H9 (cell line): ENCODE data around the gene SMIM36. TPM values are rescaled to one million over a fixed set of nuclear protein-coding genes. Genes with fewer than 3 reads are reported as not detected.

Source experiments
- DNase-seq: peaks from one replicate; pipeline ENCODE4 v3.0.0-alpha.2; 2017
- H2AFZ ChIP-seq: one replicate; pipeline ENCODE4 v1.6.1; 2013; ENCODE audit warnings: mild to moderate bottlenecking, low read length, control low read depth, moderate library complexity
- H2AK5ac ChIP-seq: 2 replicates; pipeline ENCODE4 v1.6.1; 2013; ENCODE audit warnings: low read length, control low read depth, mixed read lengths; ENCODE audit not compliant: insufficient read length
- H2BK120ac ChIP-seq: one replicate; pipeline ENCODE4 v1.6.1; 2013; ENCODE audit warnings: low read depth, mild to moderate bottlenecking, low read length, control low read depth, inconsistent platforms; ENCODE audit not compliant: poor library complexity, severe bottlenecking
- H2BK12ac ChIP-seq: 2 replicates; pipeline ENCODE4 v1.6.1; 2013; ENCODE audit warnings: low read length, control low read depth, mixed read lengths, low read depth; ENCODE audit not compliant: insufficient read length
- H2BK15ac ChIP-seq: 2 replicates; pipeline ENCODE4 v1.6.1; 2013; ENCODE audit warnings: low read depth, low read length, control low read depth
- H2BK20ac ChIP-seq: one replicate; pipeline ENCODE4 v1.6.1; 2013; ENCODE audit warnings: low read depth, mild to moderate bottlenecking, low read length, control low read depth, inconsistent platforms; ENCODE audit not compliant: poor library complexity, severe bottlenecking
- H2BK5ac ChIP-seq: 2 replicates; pipeline ENCODE4 v1.6.1; 2013; ENCODE audit warnings: low read length, control low read depth, mixed read lengths; ENCODE audit not compliant: insufficient read length
- H3K14ac ChIP-seq: 2 replicates; pipeline ENCODE4 v1.6.1; 2013; ENCODE audit warnings: low read length, control low read depth; ENCODE audit not compliant: insufficient read depth
- H3K18ac ChIP-seq: 2 replicates; pipeline ENCODE4 v1.6.1; 2013; ENCODE audit warnings: low read depth, mild to moderate bottlenecking, mixed read lengths, low read length, control low read depth; ENCODE audit not compliant: insufficient read length
- H3K23ac ChIP-seq: 2 replicates; pipeline ENCODE4 v1.6.1; 2013; ENCODE audit warnings: low read length, control low read depth, mixed read lengths, low read depth; ENCODE audit not compliant: insufficient read length
- H3K23me2 ChIP-seq: 2 replicates; pipeline ENCODE4 v1.6.1; 2013; ENCODE audit warnings: low read depth, mild to moderate bottlenecking, mixed read lengths, low read length, control low read depth; ENCODE audit not compliant: insufficient read length, poor library complexity, severe bottlenecking
- H3K27ac ChIP-seq: 2 replicates; pipeline ENCODE4 v1.5.1; 2013; ENCODE audit warnings: low read length, control low read depth, mixed read lengths, low read depth; ENCODE audit not compliant: insufficient read length
- H3K27me3 ChIP-seq: 2 replicates; pipeline ENCODE4 v1.6.1; 2013; ENCODE audit warnings: low read length, control low read depth, inconsistent platforms; ENCODE audit not compliant: insufficient read depth
- H3K4ac ChIP-seq: 2 replicates; pipeline ENCODE4 v1.6.1; 2013; ENCODE audit warnings: low read depth, mild to moderate bottlenecking, control low read depth, inconsistent platforms, low read length, moderate library complexity
- H3K4me1 ChIP-seq: 2 replicates; pipeline ENCODE4 v1.6.1; 2013; ENCODE audit warnings: low read length, control low read depth, inconsistent platforms; ENCODE audit not compliant: insufficient read depth
- H3K4me2 ChIP-seq: 2 replicates; pipeline ENCODE4 v1.6.1; 2013; ENCODE audit warnings: low read length, control low read depth, mixed read lengths; ENCODE audit not compliant: insufficient read length, insufficient read depth
- H3K56ac ChIP-seq: 2 replicates; pipeline ENCODE4 v1.6.1; 2013; ENCODE audit warnings: low read depth, mild to moderate bottlenecking, mixed read lengths, low read length, control low read depth; ENCODE audit not compliant: insufficient read length
- H3K79me1 ChIP-seq: 2 replicates; pipeline ENCODE4 v1.6.1; 2013; ENCODE audit warnings: low read depth, mild to moderate bottlenecking, moderate library complexity, low read length, control low read depth, inconsistent platforms; ENCODE audit not compliant: insufficient read depth, poor library complexity, severe bottlenecking
- H3K79me2 ChIP-seq: 2 replicates; pipeline ENCODE4 v1.6.1; 2013; ENCODE audit warnings: low read length, control low read depth, inconsistent platforms; ENCODE audit not compliant: insufficient read depth
- H3K9ac ChIP-seq: 2 replicates; pipeline ENCODE4 v1.6.1; 2013; ENCODE audit warnings: low read length, control low read depth, mixed read lengths; ENCODE audit not compliant: insufficient read length; ENCODE audit errors: extremely low read depth
- H3K9me3 ChIP-seq: one replicate; pipeline ENCODE4 v1.6.1; 2013; ENCODE audit warnings: low read depth, low read length, inconsistent platforms; ENCODE audit not compliant: control insufficient read depth
- H3T11ph ChIP-seq: one replicate; pipeline ENCODE4 v1.6.1; 2013; ENCODE audit warnings: mild to moderate bottlenecking, low read length, control low read depth, inconsistent platforms
- H4K20me1 ChIP-seq: one replicate; pipeline ENCODE4 v1.6.1; 2013; ENCODE audit not compliant: control insufficient read depth, insufficient read length, insufficient read depth
- H4K5ac ChIP-seq: 2 replicates; pipeline ENCODE4 v1.6.1; 2013; ENCODE audit warnings: low read depth, mild to moderate bottlenecking, mixed read lengths, low read length, control low read depth; ENCODE audit not compliant: insufficient read length
- H4K8ac ChIP-seq: replicated peaks from 2 replicates; pipeline ENCODE4 v1.6.1; 2013; ENCODE audit warnings: low read length, control low read depth, mixed read lengths, low read depth; ENCODE audit not compliant: insufficient read length
- H4K91ac ChIP-seq: 2 replicates; pipeline ENCODE4 v1.6.1; 2013; ENCODE audit warnings: low read depth, mild to moderate bottlenecking, moderate library complexity, mixed read lengths, low read length, control low read depth; ENCODE audit not compliant: insufficient read length
- H3K27ac Mint-ChIP-seq, 3 experiments: 2 replicates in 2 of 3; 3 replicates in 1 of 3; pipeline ENCODE4 v1.8.0; 2020 to 2021; ENCODE audit warnings: mixed read lengths in 3 of 3, mild to moderate bottlenecking in 1 of 3, moderate library complexity in 1 of 3
- H3K27me3 Mint-ChIP-seq: 2 replicates; pipeline ENCODE4 v1.8.0; 2021; ENCODE audit warnings: low read depth, mild to moderate bottlenecking, moderate library complexity, mixed read lengths
- H3K36me3 Mint-ChIP-seq, 3 experiments: 2 replicates in 2 of 3; 3 replicates in 1 of 3; pipeline ENCODE4 v1.8.0; 2020 to 2021; ENCODE audit warnings: low read depth in 3 of 3, mixed read lengths in 3 of 3; ENCODE audit not compliant: insufficient read depth in 1 of 3
- H3K4me1 Mint-ChIP-seq, 2 experiments: 2 replicates each; pipeline ENCODE4 v1.8.0; 2020; ENCODE audit warnings: mixed read lengths in 2 of 2
- H3K4me3 Mint-ChIP-seq, 2 experiments: 2 replicates in 1 of 2; 3 replicates in 1 of 2; pipeline ENCODE4 v1.8.0; 2020 to 2021; ENCODE audit warnings: mild to moderate bottlenecking in 2 of 2, mixed read lengths in 2 of 2, moderate library complexity in 1 of 2
- H3K9me3 Mint-ChIP-seq, 2 experiments: 2 replicates in 1 of 2; 3 replicates in 1 of 2; pipeline ENCODE4 v1.8.0; 2020; ENCODE audit warnings: mild to moderate bottlenecking in 2 of 2, mixed read lengths in 2 of 2, moderate library complexity in 1 of 2
- CTCF ChIP-seq: fragments of 200-600 bp; sonication (generic); conservative IDR thresholded peaks from 3 replicates; pipeline ENCODE4 v1.8.0; 2021; ENCODE audit warnings: antibody characterized with exemption, mild to moderate bottlenecking
- WGBS: extraction: QIAGEN DNeasy Blood & Tissue Kit; methylation state at CpG from one replicate; pipeline ENCODE4 v1.1.7; 2013; ENCODE audit warnings: missing lambda C conversion rate, low lambda C conversion rate, mixed read lengths; ENCODE audit not compliant: insufficient read length; ENCODE audit errors: extremely low coverage; 5-methylcytosine and 5-hydroxymethylcytosine counted together
- total RNA-seq: library from RNA; stranded (reverse); gene quantifications from 2 replicates; pipeline ENCODE4 v1.2.1, GENCODE V29; 2021

Gene SMIM36
- total RNA-seq, 1 experiment from 2014 or later = not detected

GRCh38 chr17:55496094-55496881, 15.0 kb downstream of the SMIM36 start:
- TF ChIP-seq CTCF = no peak
- Histone ChIP-seq H3K27ac (no peak overlapping the region), H3K9ac (no peak overlapping the region), H2BK5ac (no peak overlapping the region), H4K20me1 (no peaks in the 10 kb centered on the region), H2BK120ac (no peak overlapping the region), H3K4me1 (no peaks in the 10 kb centered on the region), H4K5ac (no peak overlapping the region), H3K14ac (no peak overlapping the region), H3K79me1 (no peaks in the 10 kb centered on the region), H3K23ac (no peak overlapping the region), H3K56ac (no peak overlapping the region), H3K18ac (no peak overlapping the region), H4K8ac (no peak overlapping the region), H2BK20ac (no peak overlapping the region), H4K91ac (no peak overlapping the region), H3K23me2 (no peaks in the 10 kb centered on the region), H3T11ph (no peak overlapping the region), H3K27me3 (no peaks in the 10 kb centered on the region), H3K79me2 (no peaks in the 10 kb centered on the region), H2BK15ac (no peak overlapping the region), H3K4me2 (no peak overlapping the region), H2BK12ac (no peak overlapping the region), H3K9me3 (no peaks in the 10 kb centered on the region), H2AK5ac (no peak overlapping the region), H3K4ac (no peak overlapping the region), H2AFZ (no peak overlapping the region)
- Mint-ChIP-seq H3K27me3 (no peaks in the 10 kb centered on the region), H3K9me3 (no peaks in the 10 kb centered on the region; a peak in 1 of 5 replicates), H3K27ac (no peak overlapping the region), H3K4me1 (peaks cover 11 to 12% of the 10 kb centered on the region in 2 experiments), H3K36me3 (no peaks in the 10 kb centered on the region), H3K4me3 (no peak overlapping the region)
- DNase-seq = no peak
- no CpG with 5 or more reads among the region's 8 CpGs for WGBS
